ENCODE measurements around the gene CNTN5.

GRCh38 chr11:99424313-99425084, 403.8 kb downstream of the CNTN5 start:
- TF ChIP-seq ZFP3 (CRISPR knock-in tag; IDR thresholded peaks at IDR 0.05) (no peak), ZNF8 (CRISPR knock-in tag; IDR thresholded peaks at IDR 0.05) (no peak), PATZ1 (CRISPR knock-in tag; IDR thresholded peaks at IDR 0.05; ENCODE audit: borderline replicate concordance) (no peak), BACH2 (CRISPR knock-in tag; IDR thresholded peaks at IDR 0.05; ENCODE audit: borderline replicate concordance) (no peak), ZFP30 (CRISPR knock-in tag; IDR thresholded peaks at IDR 0.05) (no peak), RARB (CRISPR knock-in tag; IDR thresholded peaks at IDR 0.05) (no peak), TOX (CRISPR knock-in tag; IDR thresholded peaks at IDR 0.05; ENCODE audit: borderline replicate concordance) (no peak)

All from SK-N-SH treated with all-trans-retinoic acid at 6 μM for 48 hours (cell line).